ENCODE measurements around the gene ST3GAL5. TPM values are rescaled to one million over a fixed set of nuclear protein-coding genes. Genes with fewer than 3 reads are reported as not detected.

The ST3GAL5 gene
- total and polyA plus RNA-seq, 2 of the 8 experiments (the other 6 are each of a cell fraction or from before 2014, with no cell fraction given), result 1.9 to 4.5 TPM

DNA sequence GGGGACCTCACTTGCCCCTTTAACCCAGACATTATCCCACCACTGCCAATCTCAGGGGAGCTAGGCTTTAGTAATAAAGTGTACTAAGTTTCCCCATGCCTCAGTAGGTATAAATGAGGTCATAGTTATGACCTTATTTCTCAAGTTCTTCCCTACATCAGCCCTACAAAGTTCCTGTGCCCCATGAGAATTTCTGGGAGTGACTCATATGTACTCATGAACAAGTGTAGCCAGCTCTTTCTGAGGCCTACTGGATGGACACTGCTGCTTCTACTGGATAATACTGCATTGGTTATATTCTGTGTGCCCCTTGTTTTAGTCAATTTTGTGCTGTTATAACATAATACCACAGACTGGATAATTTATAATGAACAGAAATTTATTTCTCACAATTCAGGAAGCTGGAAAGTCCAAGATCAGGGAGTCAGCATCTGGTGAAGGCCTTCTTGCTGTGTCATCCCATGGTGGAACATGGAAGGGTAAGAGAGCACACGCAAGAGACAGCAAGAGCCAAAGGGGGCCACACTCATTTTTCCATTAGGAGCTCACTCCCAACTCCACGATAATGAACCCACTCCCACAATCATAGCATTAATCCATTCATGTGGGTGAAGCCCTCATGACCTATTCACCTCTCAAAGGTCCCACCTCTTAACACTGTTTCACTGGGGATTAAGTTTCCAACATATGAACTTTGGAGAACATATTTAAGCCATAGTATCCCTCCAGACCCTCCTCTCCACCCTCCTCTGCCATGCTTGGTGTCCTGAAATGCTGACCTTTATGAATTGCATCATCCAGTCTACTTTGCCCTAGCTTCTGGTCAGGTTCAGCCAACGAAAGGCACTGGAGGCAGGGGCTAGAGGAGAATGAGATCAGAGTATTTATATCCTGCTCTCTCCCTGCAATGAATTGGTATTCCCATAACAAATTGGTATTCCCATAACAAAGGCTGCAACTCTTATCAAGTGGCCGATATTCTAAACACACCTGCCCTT, 25.4 kb upstream of the ST3GAL5 start:
- H4K91ac ChIP-seq (replicated peaks; ENCODE audit: insufficient read length, low read length), result no peak overlapping the region
- H3K56ac ChIP-seq (replicated peaks; ENCODE audit: insufficient read length, low read depth, low read length), result no peak overlapping the region
- DNase-seq (ENCODE audit: low read depth in 1 of 2, low spot score in 2 of 2), result no peak
- H3K18ac ChIP-seq (ENCODE audit: extremely low read depth, low read length), result no peak overlapping the region
- no peaks in the 10 kb centered on the region for H3K4me1 ChIP-seq (replicated peaks in 1 of 4; ENCODE audit: control insufficient read depth in 3 of 4, insufficient read depth in 4 of 4, low read length in 3 of 4)
- no peak for FAIRE-seq
- H4K8ac ChIP-seq (ENCODE audit: extremely low read depth, insufficient read depth, low read length), result no peak overlapping the region
- H3K4me3 ChIP-seq (ENCODE audit: extremely low read depth in 1 of 4, insufficient read depth in 2 of 4, low read depth in 3 of 4, low read length in 4 of 4), result no peak overlapping the region
- no peak overlapping the region for H3K23ac ChIP-seq (ENCODE audit: insufficient read length)
- no peaks in the 10 kb centered on the region for H3K79me2 ChIP-seq (ENCODE audit: control insufficient read depth in 1 of 2, insufficient read depth in 2 of 2, low read length in 2 of 2)
- H4K5ac ChIP-seq (ENCODE audit: insufficient read length, low read depth, low read length), result no peak overlapping the region
- no peak overlapping the region for H3K4ac ChIP-seq (replicated peaks; ENCODE audit: insufficient read length, low read depth, low read length)
- no peak overlapping the region for H2BK120ac ChIP-seq (replicated peaks; ENCODE audit: low read depth, low read length)
- H3K9ac ChIP-seq (replicated peaks in 1 of 4; ENCODE audit: extremely low read depth in 1 of 4, low read depth in 3 of 4, low read length in 3 of 4), result no peak overlapping the region
- H3K9me3 ChIP-seq (ENCODE audit: insufficient read depth in 2 of 2, low read depth in 1 of 2, low read length in 1 of 2), result no peaks in the 10 kb centered on the region
- no peaks in the 10 kb centered on the region for H3K36me3 ChIP-seq (ENCODE audit: control insufficient read depth in 2 of 4, insufficient read depth in 4 of 4, low read length in 3 of 4)
- no peak overlapping the region for H2AK5ac ChIP-seq (ENCODE audit: low read depth, low read length)
- ChIA-PET CTCF (ENCODE audit: partially characterized antibody) (no interaction called here), POLR2A (ENCODE audit: partially characterized antibody) (no interaction called here)
- H2BK12ac ChIP-seq (ENCODE audit: low read depth, low read length), result no peak overlapping the region
- H2BK15ac ChIP-seq (ENCODE audit: low read length), result no peak overlapping the region
- no peaks in the 10 kb centered on the region for H4K20me1 ChIP-seq (replicated peaks in 1 of 2; ENCODE audit: control insufficient read depth in 1 of 2, insufficient read depth in 2 of 2, low read length in 2 of 2)
- 0 out of 2 replicates have a peak overlapping the region, but pooled peaks have one; percentile 54 for H2BK5ac ChIP-seq (ENCODE audit: low read depth, low read length)
- TF ChIP-seq CEBPB (IDR thresholded peaks at IDR 0.05; ENCODE audit: low read depth, low read length) (no peak), KDM5A (IDR thresholded peaks at IDR 0.05; ENCODE audit: low read length) (no peak), EP300 (IDR thresholded peaks at IDR 0.05; ENCODE audit: borderline replicate concordance in 1 of 2, low read depth in 2 of 2, low read length in 2 of 2) (no peak), JUND (IDR thresholded peaks at IDR 0.05; ENCODE audit: low read length) (no peak), POLR2A (IDR thresholded peaks at IDR 0.05; ENCODE audit: control extremely low read depth in 1 of 2, low read depth in 2 of 2, low read length in 2 of 2) (no peak)
- H3K27ac ChIP-seq (ENCODE audit: low read depth, low read length), result no peak overlapping the region
- no peaks in the 10 kb centered on the region for H3K79me1 ChIP-seq (ENCODE audit: low read depth, low read length)
- H3K23me2 ChIP-seq (ENCODE audit: low read depth, low read length), result no peaks in the 10 kb centered on the region
- H2AFZ ChIP-seq (ENCODE audit: low read length), result no peak overlapping the region
- H3K14ac ChIP-seq (ENCODE audit: insufficient read length), result no peak overlapping the region
- no peak overlapping the region for H2BK20ac ChIP-seq (ENCODE audit: low read length)
- no peaks in the 10 kb centered on the region for H3K27me3 ChIP-seq (replicated peaks in 1 of 4; ENCODE audit: control insufficient read depth in 3 of 4, extremely low read depth in 1 of 4, insufficient read depth in 3 of 4, low read length in 3 of 4)
- no peak overlapping the region for H3K4me2 ChIP-seq (ENCODE audit: insufficient read depth in 1 of 2, low read depth in 2 of 2, low read length in 2 of 2)
- 61% methylated on average over 4 of the region's 4 CpGs; no CpG with 5 or more reads in 1 of the 2 experiments for WGBS, 2 experiments (ENCODE audit: extremely low coverage in 1 of 2, insufficient coverage in 1 of 2, insufficient read length in 1 of 2, insufficient replicate concordance in 2 of 2, low coverage in 1 of 2, low lambda C conversion rate in 2 of 2, missing lambda C conversion rate in 1 of 2)

Measured in H1 (cell line).